HEK293 (cell line): ENCODE results near the gene WSCD2.

Experiments
- CTCF ChIA-PET: fragments of 350-600 bp; formaldehyde crosslinking; extraction: SDS; loops from one replicate; lab custom pipeline; 2021; ENCODE audit warnings: antibody characterized with exemption; lab: Yijun Ruan, JAX
- POLR2A ChIA-PET: fragments of 300-600 bp; formaldehyde crosslinking; extraction: SDS; loops from one replicate; lab custom pipeline; 2020; ENCODE audit warnings: antibody characterized with exemption, inconsistent platforms; lab: Yijun Ruan, JAX
- H3K27ac ChIP-seq: fragments of 200-500 bp; sonication (Bioruptor generic); 2 replicates; pipeline ENCODE4 v1.5.1; 2014; ENCODE audit warnings: low read depth, low read length, control low read depth, inconsistent platforms; ENCODE audit errors: extremely low read depth
- H3K36me3 ChIP-seq, 2 experiments: fragments of 200-500 bp in 1 of 2; sonication (Bioruptor generic) in 1 of 2; 1 replicate in 1 of 2; 2 replicates in 1 of 2; pipeline ENCODE4 v1.5.1; 2014 to 2017; ENCODE audit warnings: inconsistent platforms in 2 of 2, low read length in 2 of 2; ENCODE audit not compliant: control insufficient read depth in 2 of 2, insufficient read depth in 1 of 2
- H3K4me1 ChIP-seq: fragments of 200-500 bp; sonication (Bioruptor generic); 2 replicates; pipeline ENCODE4 v1.5.1; 2014; ENCODE audit warnings: mild to moderate bottlenecking, low read length, inconsistent platforms; ENCODE audit not compliant: control insufficient read depth, insufficient read depth
- H3K4me3 ChIP-seq: 2 replicates; pipeline ENCODE4 v1.5.1; 2011; ENCODE audit warnings: low read depth, mild to moderate bottlenecking, control low read depth, low read length, moderate library complexity
- H3K9me3 ChIP-seq: fragments of 200-500 bp; sonication (Bioruptor generic); 2 replicates; pipeline ENCODE4 v1.5.1; 2014; ENCODE audit warnings: low read depth, low read length, inconsistent platforms; ENCODE audit not compliant: control insufficient read depth, insufficient read depth
- EGR2 ChIP-seq: fragments of 450-650 bp; formaldehyde crosslinking; IDR thresholded peaks from 2 replicates; pipeline ENCODE4 v1.5.1; 2016; ENCODE audit warnings: low read depth, missing biosample characterization, missing genetic modification characterization
- KLF8 ChIP-seq: fragments of 450-650 bp; formaldehyde crosslinking; IDR thresholded peaks from 2 replicates; pipeline ENCODE4 v1.5.1; 2016; ENCODE audit warnings: missing biosample characterization, missing genetic modification characterization
- KLF9 ChIP-seq: fragments of 450-650 bp; formaldehyde crosslinking; IDR thresholded peaks from 2 replicates; pipeline ENCODE4 v1.5.1; 2016; ENCODE audit warnings: missing biosample characterization, missing genetic modification characterization, low read depth
- PRDM10 ChIP-seq: fragments of 450-650 bp; formaldehyde crosslinking; IDR thresholded peaks from 2 replicates; pipeline ENCODE4 v1.5.1; 2016; ENCODE audit warnings: missing biosample characterization, missing genetic modification characterization
- RBAK ChIP-seq: fragments of 450-650 bp; formaldehyde crosslinking; IDR thresholded peaks from 2 replicates; pipeline ENCODE4 v1.5.1; 2016; ENCODE audit warnings: missing biosample characterization, missing genetic modification characterization
- REST ChIP-seq: fragments of 450-650 bp; formaldehyde crosslinking; IDR thresholded peaks from 2 replicates; pipeline ENCODE4 v1.5.1; 2016; ENCODE audit warnings: missing biosample characterization, missing genetic modification characterization
- SP7 ChIP-seq: fragments of 450-650 bp; formaldehyde crosslinking; IDR thresholded peaks from 2 replicates; pipeline ENCODE4 v1.5.1; 2016; ENCODE audit warnings: missing biosample characterization, missing genetic modification characterization
- YY1 ChIP-seq: fragments of 450-650 bp; formaldehyde crosslinking; IDR thresholded peaks from 2 replicates; pipeline ENCODE4 v1.5.1; 2018; ENCODE audit warnings: missing biosample characterization, missing genetic modification characterization
- ZNF112 ChIP-seq: fragments of 450-650 bp; formaldehyde crosslinking; IDR thresholded peaks from 2 replicates; pipeline ENCODE4 v1.5.0; 2017; ENCODE audit warnings: missing biosample characterization, missing genetic modification characterization
- ZNF132 ChIP-seq: fragments of 450-650 bp; formaldehyde crosslinking; IDR thresholded peaks from 2 replicates; pipeline ENCODE4 v1.5.1; 2017; ENCODE audit warnings: missing biosample characterization, missing genetic modification characterization, borderline replicate concordance
- ZNF146 ChIP-seq: fragments of 450-650 bp; formaldehyde crosslinking; IDR thresholded peaks from 2 replicates; pipeline ENCODE4 v1.5.1; 2016; ENCODE audit warnings: missing biosample characterization, missing genetic modification characterization
- ZNF211 ChIP-seq: fragments of 450-650 bp; formaldehyde crosslinking; IDR thresholded peaks from 2 replicates; pipeline ENCODE4 v1.5.1; 2016; ENCODE audit warnings: low read depth, missing biosample characterization, missing genetic modification characterization
- ZNF394 ChIP-seq: fragments of 450-650 bp; formaldehyde crosslinking; IDR thresholded peaks from 2 replicates; pipeline ENCODE4 v1.5.1; 2016; ENCODE audit warnings: missing biosample characterization, missing genetic modification characterization, mild to moderate bottlenecking, moderate library complexity, borderline replicate concordance
- ZNF423 ChIP-seq: fragments of 450-650 bp; formaldehyde crosslinking; IDR thresholded peaks from 2 replicates; pipeline ENCODE4 v1.5.1; 2016; ENCODE audit warnings: missing biosample characterization, missing genetic modification characterization
- ZNF518A ChIP-seq: fragments of 450-650 bp; formaldehyde crosslinking; conservative IDR thresholded peaks from 2 replicates; pipeline ENCODE4 v1.5.1; 2016; ENCODE audit warnings: low read depth, missing biosample characterization, missing genetic modification characterization
- ZNF548 ChIP-seq: fragments of 450-650 bp; formaldehyde crosslinking; IDR thresholded peaks from 2 replicates; pipeline ENCODE4 v1.5.1; 2016; ENCODE audit warnings: missing biosample characterization, missing genetic modification characterization
- ZNF610 ChIP-seq: fragments of 450-650 bp; formaldehyde crosslinking; IDR thresholded peaks from 2 replicates; pipeline ENCODE4 v1.5.1; 2016; ENCODE audit warnings: missing biosample characterization, missing genetic modification characterization, borderline replicate concordance
- ZNF747 ChIP-seq: fragments of 450-650 bp; formaldehyde crosslinking; IDR thresholded peaks from 2 replicates; pipeline ENCODE4 v1.5.1; 2016; ENCODE audit warnings: missing biosample characterization, missing genetic modification characterization
- ZNF776 ChIP-seq: fragments of 450-650 bp; formaldehyde crosslinking; IDR thresholded peaks from 2 replicates; pipeline ENCODE4 v1.5.0; 2017; ENCODE audit warnings: missing biosample characterization, missing genetic modification characterization, borderline replicate concordance
- ZNF792 ChIP-seq: fragments of 450-650 bp; formaldehyde crosslinking; IDR thresholded peaks from 2 replicates; pipeline ENCODE4 v1.5.1; 2016; ENCODE audit warnings: missing biosample characterization, missing genetic modification characterization
- ZSCAN18 ChIP-seq: fragments of 450-650 bp; formaldehyde crosslinking; IDR thresholded peaks from 2 replicates; pipeline ENCODE4 v1.5.1; 2016; ENCODE audit warnings: missing biosample characterization, missing genetic modification characterization

Gene WSCD2

GRCh38 chr12:108267450-108267849 is 138.4 kb downstream of the WSCD2 start:
- Histone ChIP-seq H3K36me3 (no peaks in the 10 kb centered on the region), H3K4me1 (no peaks in the 10 kb centered on the region), H3K9me3 (no peaks in the 10 kb centered on the region), H3K27ac (no peak overlapping the region), H3K4me3 (no peak overlapping the region)
- ChIA-PET CTCF (no interaction called here), POLR2A (no interaction called here)
- TF ChIP-seq KLF9: no peak
- peak; percentile 82 for TF ChIP-seq REST

GRCh38 chr12:108268397-108268796 is 139.3 kb downstream of the WSCD2 start:
- Histone ChIP-seq H3K9me3 (no peaks in the 10 kb centered on the region), H3K27ac (no peak overlapping the region), H3K4me1 (no peaks in the 10 kb centered on the region)
- POLR2A ChIA-PET: no interaction called here
- CTCF ChIA-PET: no interaction called here
- TF ChIP-seq PRDM10 (tag by site-specific recombination) (no peak), ZNF776 (tag by site-specific recombination) (no peak), ZSCAN18 (tag by site-specific recombination) (no peak), ZNF747 (tag by site-specific recombination) (no peak), RBAK (tag by site-specific recombination) (no peak), ZNF792 (tag by site-specific recombination) (no peak), ZNF146 (tag by site-specific recombination) (no peak), KLF8 (tag by site-specific recombination) (no peak), ZNF518A (tag by site-specific recombination) (no peak), ZNF211 (tag by site-specific recombination) (no peak), ZNF548 (no peak), ZNF610 (tag by site-specific recombination) (no peak), ZNF394 (no peak), YY1 (tag by site-specific recombination) (no peak), ZNF112 (tag by site-specific recombination) (no peak), EGR2 (no peak), SP7 (tag by site-specific recombination) (no peak), ZNF132 (tag by site-specific recombination) (no peak), ZNF423 (no peak)
- TF ChIP-seq, all 188 proteins: peak for 0
- Histone ChIP-seq H3K36me3 (no peaks in the 10 kb centered on the region), H3K4me3 (no peak overlapping the region)
